Esophagus muscularis mucosa (tissue), 4 donors: ENCODE measurements around the gene TMED8. TPM values are rescaled to one million over a fixed set of nuclear protein-coding genes. Genes with fewer than 3 reads are reported as not detected.

Source experiments
- DNase-seq: peaks from one replicate; pipeline ENCODE4 v3.0.0-alpha.2; 2017; ENCODE audit errors: extremely low spot score
- H3K27ac ChIP-seq, 4 donors: fragments of 200-600 bp; sonication (generic); replicated peaks in 1 of 4; 1 replicate in 3 of 4; 2 replicates in 1 of 4; pipeline ENCODE4 v1.5.1; 2016 to 2019; ENCODE audit warnings: mild to moderate bottlenecking in 1 of 4
- H3K27me3 ChIP-seq, 4 donors: fragments of 200-600 bp; sonication (generic); one replicate each; pipeline versions ENCODE4 v1.5.1 to v1.6.0; 2016 to 2019
- H3K36me3 ChIP-seq, 4 donors: fragments of 200-600 bp; sonication (generic); one replicate each; pipeline ENCODE4 v1.5.1; 2016 to 2019
- H3K4me1 ChIP-seq, 4 donors: fragments of 200-600 bp; sonication (generic); one replicate each; pipeline ENCODE4 v1.5.1; 2016 to 2019
- H3K4me3 ChIP-seq, 4 donors: fragments of 200-600 bp; sonication (generic); 1 replicate in 2 of 4; 2 replicates in 2 of 4; pipeline ENCODE4 v1.5.1; 2016 to 2019; ENCODE audit warnings: mild to moderate bottlenecking in 4 of 4, moderate library complexity in 1 of 4
- H3K9me3 ChIP-seq, 4 donors: fragments of 200-600 bp; sonication (generic); 1 replicate in 3 of 4; 2 replicates in 1 of 4; pipeline ENCODE4 v1.5.1; 2016 to 2019
- CTCF ChIP-seq, 3 experiments: fragments of 200-600 bp in 2 of 3; fragments of 450-650 bp in 1 of 3; sonication (generic) in 2 of 3; IDR thresholded peaks; one replicate each; pipeline ENCODE4 v1.5.1; 2017 to 2019; ENCODE audit warnings: antibody characterized with exemption in 3 of 3, mild to moderate bottlenecking in 2 of 3, moderate library complexity in 1 of 3
- EP300 ChIP-seq: sonication (generic); formaldehyde crosslinking; IDR thresholded peaks from one replicate; pipeline ENCODE4 v1.6.1; 2017; ENCODE audit warnings: antibody characterized with exemption
- POLR2A ChIP-seq: fragments of 450-650 bp; IDR thresholded peaks from one replicate; pipeline ENCODE4 v1.6.1; 2017; ENCODE audit warnings: antibody characterized with exemption, moderate library complexity, mild to moderate bottlenecking, low read depth
- POLR2AphosphoS5 ChIP-seq, 2 donors: sonication (generic); formaldehyde crosslinking; IDR thresholded peaks; one replicate each; pipeline ENCODE4 v1.6.1; 2017; ENCODE audit warnings: antibody characterized with exemption in 2 of 2
- WGBS: methylation state at CpG from one replicate; pipeline ENCODE4 v1.1.5; 2018; 5-methylcytosine and 5-hydroxymethylcytosine counted together
- intact Hi-C: fragments of 100-400 bp; cut with DNase I; formaldehyde crosslinking; loops from one replicate; pipeline ENCODE4 v1.15.1; 2023
- total RNA-seq, 4 donors: library from RNA; depleted of rRNA; stranded (reverse); fragments of >200 nt; gene quantifications; one replicate each; pipeline versions ENCODE4 v1.1.0 to v1.2.1, GENCODE V29; 2016

TMED8 gene
- total RNA-seq, 4 donors from 2014 or later: 15.2 to 21.8 (median 16.7) TPM

GRCh38 chr14:77372304-77372841 is 4.5 kb downstream of the TMED8 start:
- intact Hi-C loops: no loop called here
- TF ChIP-seq CTCF (IDR thresholded peaks at IDR 0.05) (no peak), POLR2A (no peak), POLR2AphosphoS5 (IDR thresholded peaks at IDR 0.05) (no peak), EP300 (no peak)
- no peaks in the 10 kb centered on the region for H3K27me3 ChIP-seq
- no peaks in the 10 kb centered on the region for H3K9me3 ChIP-seq
- 54% methylated on average over 4 of the region's 4 CpGs for WGBS
- H3K4me1 ChIP-seq: peaks cover 9 to 23% (median 16%) of the 10 kb centered on the region in 4 donors
- H3K36me3 ChIP-seq: no peaks in the 10 kb centered on the region
- no peak for DNase-seq
- H3K27ac ChIP-seq: no peak overlapping the region
- no peak overlapping the region for H3K4me3 ChIP-seq

- DNase-seq: no peak
- 61% methylated on average over 1 of the region's 1 CpG for WGBS
- Histone ChIP-seq H3K4me1 (no peaks in the 10 kb centered on the region), H3K27me3 (no peaks in the 10 kb centered on the region), H3K36me3 (no peaks in the 10 kb centered on the region), H3K4me3 (no peak overlapping the region), H3K9me3 (no peaks in the 10 kb centered on the region), H3K27ac (no peak overlapping the region)
- intact Hi-C loops: no loop called here
- TF ChIP-seq CTCF (IDR thresholded peaks at IDR 0.05) (no peak), EP300 (no peak), POLR2AphosphoS5 (IDR thresholded peaks at IDR 0.05) (no peak), POLR2A (no peak)
Observed at GRCh38 chr14:77369285-77369684, 7.6 kb downstream of the TMED8 start.

- intact Hi-C loops: no loop called here
- no peak overlapping the region for H3K4me3 ChIP-seq
- TF ChIP-seq CTCF (IDR thresholded peaks at IDR 0.05): no peak
- no peak for TF ChIP-seq POLR2AphosphoS5 (IDR thresholded peaks at IDR 0.05)
- TF ChIP-seq POLR2A: no peak
- TF ChIP-seq EP300: no peak
- no peaks in the 10 kb centered on the region for H3K36me3 ChIP-seq
- no peaks in the 10 kb centered on the region for H3K9me3 ChIP-seq
- no peaks in the 10 kb centered on the region for H3K27me3 ChIP-seq
- 86% methylated on average over 3 of the region's 3 CpGs for WGBS
- H3K27ac ChIP-seq: no peak overlapping the region
- no peaks in the 10 kb centered on the region for H3K4me1 ChIP-seq
- DNase-seq: no peak
Observed at GRCh38 chr14:77364146-77364545, 12.7 kb downstream of the TMED8 start.

GRCh38 chr14:77359626-77360025 is 17.3 kb downstream of the TMED8 start:
- TF ChIP-seq EP300: no peak
- no peak for TF ChIP-seq POLR2AphosphoS5 (IDR thresholded peaks at IDR 0.05)
- no peak for TF ChIP-seq POLR2A
- no peak for TF ChIP-seq CTCF (IDR thresholded peaks at IDR 0.05)
- H3K9me3 ChIP-seq: no peaks in the 10 kb centered on the region
- WGBS: 95% methylated on average over 1 of the region's 1 CpG
- H3K27ac ChIP-seq: no peak overlapping the region
- H3K4me1 ChIP-seq: no peaks in the 10 kb centered on the region
- H3K36me3 ChIP-seq: no peaks in the 10 kb centered on the region
- intact Hi-C loops: no loop called here
- no peak for DNase-seq
- no peaks in the 10 kb centered on the region for H3K27me3 ChIP-seq
- no peak overlapping the region for H3K4me3 ChIP-seq

GRCh38 chr14:77356899-77357298 is 20.0 kb downstream of the TMED8 start:
- Histone ChIP-seq H3K36me3 (no peaks in the 10 kb centered on the region), H3K4me1 (no peaks in the 10 kb centered on the region), H3K4me3 (no peak overlapping the region), H3K27ac (no peak overlapping the region), H3K9me3 (no peaks in the 10 kb centered on the region), H3K27me3 (no peaks in the 10 kb centered on the region)
- whole genome bisulfite sequencing: 92% methylated on average over 4 of the region's 4 CpGs
- TF ChIP-seq POLR2A (no peak), EP300 (no peak), CTCF (IDR thresholded peaks at IDR 0.05) (no peak), POLR2AphosphoS5 (IDR thresholded peaks at IDR 0.05) (no peak)
- intact Hi-C loops: no loop called here
- DNase-seq: no peak
